Activated CD8-positive, alpha-beta T cell treated with anti-CD3 and anti-CD28 coated beads for 36 hours (primary cell): ENCODE results near the gene NMU. TPM values are rescaled to one million over a fixed set of nuclear protein-coding genes. Genes with fewer than 3 reads are reported as not detected.

Experiments
- ATAC-seq: fragments of 200-7000 bp; cut with Tn5 transposase; one replicate; pipeline ENCODE4 v1.10.0; 2021; ENCODE audit warnings: mild to moderate bottlenecking, moderate library complexity
- CTCF ChIA-PET: fragments of 350-600 bp; sonication (Branson Sonifier 250); formaldehyde crosslinking; loops from one replicate; lab custom pipeline; 2021; ENCODE audit warnings: antibody characterized with exemption; lab: Charles Lee
- POLR2A ChIA-PET: fragments of 350-600 bp; sonication (Branson Sonifier 250); formaldehyde crosslinking; loops from one replicate; lab custom pipeline; 2021; ENCODE audit warnings: antibody characterized with exemption; lab: Charles Lee
- DNase-seq: peaks from one replicate; pipeline ENCODE4 v3.0.0-alpha.2; 2020
- H3K27ac Mint-ChIP-seq: one replicate; pipeline ENCODE4 v1.8.0; 2021; ENCODE audit warnings: mild to moderate bottlenecking, mixed read lengths
- H3K27me3 Mint-ChIP-seq: one replicate; pipeline ENCODE4 v1.8.0; 2021; ENCODE audit warnings: mixed read lengths
- H3K36me3 Mint-ChIP-seq: one replicate; pipeline ENCODE4 v1.8.0; 2021; ENCODE audit warnings: low read depth, mixed read lengths
- H3K4me1 Mint-ChIP-seq: one replicate; pipeline ENCODE4 v1.8.0; 2021; ENCODE audit warnings: low read depth, mixed read lengths
- H3K4me3 Mint-ChIP-seq: one replicate; pipeline ENCODE4 v1.8.0; 2021; ENCODE audit warnings: mild to moderate bottlenecking, moderate library complexity, mixed read lengths
- H3K9me3 Mint-ChIP-seq: one replicate; pipeline ENCODE4 v1.8.0; 2021; ENCODE audit warnings: mixed read lengths
- intact Hi-C: fragments of 100-400 bp; cut with micrococcal nuclease; formaldehyde crosslinking; loops from one replicate; pipeline ENCODE4 v1.10.0; 2022
- total RNA-seq, 2 experiments: library from RNA; stranded (reverse); gene quantifications; one replicate each; pipeline ENCODE4 v1.2.3, GENCODE V29; 2021
- TF ChIP-seq, protein P1 (sequence below): fragments of 200-600 bp; IDR thresholded peaks from one replicate; pipeline ENCODE4 v1.8.0; 2022; ENCODE audit warnings: antibody characterized with exemption, mild to moderate bottlenecking

The NMU gene
- total RNA-seq, 2 experiments from 2014 or later, result 0.41 TPM; not detected in 1

DNA sequence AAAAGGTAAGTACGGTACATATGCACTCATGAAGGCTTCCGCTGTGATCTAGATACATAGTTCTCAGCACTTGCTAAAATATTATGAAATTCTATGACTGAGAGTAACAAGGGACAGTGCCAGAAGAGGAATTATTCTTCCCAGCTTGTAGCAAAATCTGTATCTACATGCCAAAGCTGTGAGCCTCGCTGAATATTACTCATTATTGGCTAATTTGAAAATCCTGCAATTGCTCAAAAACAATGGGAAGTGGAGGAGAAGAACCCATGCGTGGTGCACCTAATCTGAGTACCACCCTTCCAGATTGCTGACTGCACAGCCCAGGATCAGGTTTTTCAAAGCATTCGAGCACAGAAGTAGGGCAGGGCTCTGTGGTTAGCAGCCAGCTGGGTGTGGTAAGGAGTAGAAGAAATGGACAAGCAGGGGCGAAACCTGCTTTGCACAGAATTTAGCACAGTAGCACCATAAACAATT lies 26.7 kb downstream of the NMU start:
- CTCF ChIA-PET, result no interaction called here
- intact Hi-C loops, result no loop called here
- H3K27ac Mint-ChIP-seq, result no peak overlapping the region

DNA sequence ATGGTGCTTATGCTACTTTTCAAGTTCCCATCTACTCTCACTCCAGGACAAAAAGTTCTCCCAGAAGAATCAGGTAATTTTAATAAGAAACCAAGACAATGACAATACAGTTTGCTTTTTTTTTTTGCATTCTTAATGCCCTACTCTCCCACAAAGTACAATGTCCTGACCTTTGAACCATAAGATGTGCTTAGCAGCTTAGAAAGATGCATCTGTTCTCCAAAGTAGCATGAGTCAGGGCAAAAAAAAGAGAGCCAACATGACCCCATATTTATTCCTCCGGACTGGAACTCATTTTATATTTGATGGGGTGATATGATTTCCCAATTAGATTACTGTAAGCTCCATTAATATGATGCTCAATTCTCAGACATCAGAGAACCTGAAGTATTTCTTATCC lies 27.5 kb downstream of the NMU start:
- Mint-ChIP-seq H3K9me3 (no peaks in the 10 kb centered on the region), H3K4me1 (no peaks in the 10 kb centered on the region), H3K36me3 (no peaks in the 10 kb centered on the region), H3K27me3 (peaks cover 6% of the 10 kb centered on the region), H3K27ac (no peak overlapping the region), H3K4me3 (no peak overlapping the region)
- TF ChIP-seq, protein P1, sequence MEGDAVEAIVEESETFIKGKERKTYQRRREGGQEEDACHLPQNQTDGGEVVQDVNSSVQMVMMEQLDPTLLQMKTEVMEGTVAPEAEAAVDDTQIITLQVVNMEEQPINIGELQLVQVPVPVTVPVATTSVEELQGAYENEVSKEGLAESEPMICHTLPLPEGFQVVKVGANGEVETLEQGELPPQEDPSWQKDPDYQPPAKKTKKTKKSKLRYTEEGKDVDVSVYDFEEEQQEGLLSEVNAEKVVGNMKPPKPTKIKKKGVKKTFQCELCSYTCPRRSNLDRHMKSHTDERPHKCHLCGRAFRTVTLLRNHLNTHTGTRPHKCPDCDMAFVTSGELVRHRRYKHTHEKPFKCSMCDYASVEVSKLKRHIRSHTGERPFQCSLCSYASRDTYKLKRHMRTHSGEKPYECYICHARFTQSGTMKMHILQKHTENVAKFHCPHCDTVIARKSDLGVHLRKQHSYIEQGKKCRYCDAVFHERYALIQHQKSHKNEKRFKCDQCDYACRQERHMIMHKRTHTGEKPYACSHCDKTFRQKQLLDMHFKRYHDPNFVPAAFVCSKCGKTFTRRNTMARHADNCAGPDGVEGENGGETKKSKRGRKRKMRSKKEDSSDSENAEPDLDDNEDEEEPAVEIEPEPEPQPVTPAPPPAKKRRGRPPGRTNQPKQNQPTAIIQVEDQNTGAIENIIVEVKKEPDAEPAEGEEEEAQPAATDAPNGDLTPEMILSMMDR, result no peak
- intact Hi-C loops, result no loop called here
- ChIA-PET CTCF (interaction anchor here (0.7 to 0.8 kb wide), 2 partner anchors 10 to 389 kb away, joined by 3 to 4 read pairs; no protein-coding TSS in a partner anchor), POLR2A (no interaction called here)
- no peak for ATAC-seq
- no peak for DNase-seq

More for the DNA sequence above, 26.7 kb downstream of the NMU start:
- no peak for DNase-seq
- Mint-ChIP-seq H3K4me1 (no peaks in the 10 kb centered on the region), H3K4me3 (no peak overlapping the region), H3K27me3 (peaks cover 6% of the 10 kb centered on the region), H3K36me3 (no peaks in the 10 kb centered on the region), H3K9me3 (no peaks in the 10 kb centered on the region)
- TF ChIP-seq, protein P1, result no peak
- POLR2A ChIA-PET, result no interaction called here
- ATAC-seq, result no peak

DNA sequence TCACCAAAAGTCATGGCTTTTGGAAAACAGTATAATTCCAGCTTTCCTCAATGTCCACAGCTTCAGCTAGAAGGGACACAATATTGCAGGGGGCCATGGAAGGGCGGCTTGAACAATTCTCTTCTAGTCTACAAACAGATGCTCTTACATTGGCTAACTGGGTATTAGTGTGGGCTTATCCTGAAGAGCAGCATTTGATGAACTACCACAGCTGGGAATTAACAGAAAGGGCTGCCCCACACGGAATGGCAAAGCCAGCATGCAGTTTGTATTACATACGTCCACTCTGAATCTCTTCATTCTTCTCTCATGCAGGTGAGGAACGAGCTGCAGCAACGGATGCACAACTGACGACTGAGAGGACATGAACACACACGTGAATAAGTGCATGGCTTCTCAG lies 31.1 kb downstream of the NMU start:
- Mint-ChIP-seq H3K4me1 (no peaks in the 10 kb centered on the region), H3K36me3 (no peaks in the 10 kb centered on the region), H3K4me3 (no peak overlapping the region), H3K27ac (no peak overlapping the region), H3K9me3 (no peaks in the 10 kb centered on the region), H3K27me3 (peaks cover 8% of the 10 kb centered on the region)
- DNase-seq, result no peak
- TF ChIP-seq, protein P1, result no peak
- CTCF ChIA-PET, result interaction anchor here (0.9 kb wide), 1 partner anchor 11 kb away, joined by 3 read pairs; no protein-coding TSS in a partner anchor
- POLR2A ChIA-PET, result no interaction called here
- intact Hi-C loops, result no loop called here
- ATAC-seq, result no peak

DNA sequence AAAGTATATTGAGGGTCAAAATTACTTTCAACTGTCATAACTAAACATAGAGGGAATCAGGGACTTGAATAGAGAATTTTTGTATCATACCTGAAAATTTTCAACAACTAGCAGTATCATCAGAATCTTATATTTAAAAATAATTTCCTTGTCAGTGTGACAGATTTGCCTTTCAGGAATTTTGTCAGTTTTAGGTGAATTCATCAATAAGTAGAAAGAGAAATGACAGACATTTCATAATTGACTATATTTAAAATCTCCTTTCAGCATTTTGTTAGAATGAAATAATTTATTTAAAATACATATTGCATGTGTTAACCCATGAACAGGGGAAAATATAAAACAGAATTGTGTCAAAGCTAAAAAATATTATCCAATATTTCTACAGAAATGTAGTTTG lies 35.5 kb downstream of the NMU start:
- intact Hi-C loops, result no loop called here
- TF ChIP-seq, protein P1, result no peak
- no peak overlapping the region for H3K27ac Mint-ChIP-seq
- no peaks in the 10 kb centered on the region for H3K4me1 Mint-ChIP-seq
- no peak for DNase-seq
- H3K27me3 Mint-ChIP-seq, result peaks cover 4% of the 10 kb centered on the region
- ChIA-PET CTCF (no interaction called here), POLR2A (no interaction called here)
- no peaks in the 10 kb centered on the region for H3K9me3 Mint-ChIP-seq
- H3K36me3 Mint-ChIP-seq, result no peaks in the 10 kb centered on the region
- H3K4me3 Mint-ChIP-seq, result no peak overlapping the region
- no peak for ATAC-seq

DNA sequence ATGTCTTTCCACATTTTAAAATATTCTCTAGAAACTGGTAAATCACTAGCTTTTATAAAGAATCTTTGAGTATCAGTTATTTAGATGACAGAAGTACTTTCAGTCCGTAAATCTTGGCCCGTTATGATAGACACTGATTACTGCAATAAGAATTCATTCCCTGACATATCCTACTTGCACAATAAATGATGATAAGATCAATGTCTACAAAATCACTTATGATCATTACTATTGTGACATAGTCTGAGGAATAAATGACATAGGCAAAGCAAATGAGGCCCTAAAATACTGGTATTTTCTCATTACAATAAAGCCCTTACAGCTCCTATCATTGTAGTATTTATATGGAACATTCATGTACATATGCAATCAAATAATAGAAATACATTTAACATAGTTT lies 37.5 kb downstream of the NMU start:
- H3K27me3 Mint-ChIP-seq, result peaks cover 2% of the 10 kb centered on the region
- intact Hi-C loops, result no loop called here
- H3K9me3 Mint-ChIP-seq, result no peaks in the 10 kb centered on the region
- CTCF ChIA-PET, result interaction anchor here (1.0 kb wide), 1 partner anchor 10 kb away, joined by 3 read pairs; no protein-coding TSS in a partner anchor
- H3K27ac Mint-ChIP-seq, result no peak overlapping the region
- no peak overlapping the region for H3K4me3 Mint-ChIP-seq
- H3K4me1 Mint-ChIP-seq, result no peaks in the 10 kb centered on the region
- DNase-seq (no peak), ATAC-seq (no peak)
- TF ChIP-seq, protein P1, result no peak
- no peaks in the 10 kb centered on the region for H3K36me3 Mint-ChIP-seq
- POLR2A ChIA-PET, result no interaction called here
